Adrenal gland (tissue), 12 donors: ENCODE measurements around the gene SPPL2C. TPM values are rescaled to one million over a fixed set of nuclear protein-coding genes. Genes with fewer than 3 reads are reported as not detected.

ENCODE experiments used
- polyA plus RNA-seq, 3 donors: library from polyadenylated mRNA; stranded (reverse); fragments of 200-250 nt in 2 of 3; fragments of 350-450 nt in 1 of 3; fragmentation: Illumina TruSeq in 1 of 3; extraction: RNeasy Lipid Tissue Mini Kit (QIAGEN cat#74804) in 1 of 3; gene quantifications; one replicate each; pipeline ENCODE4 v1.2.3, GENCODE V29; 2013 to 2014
- total RNA-seq, 9 donors: library from RNA; depleted of rRNA in 4 of 9; stranded (reverse); fragments of >200 nt in 4 of 9; fragments of 120-200 nt in 1 of 9; fragmentation: NEBNext Ultra II Directional in 1 of 9; extraction: Animal tissue kit (Norgen Biotek cat#: 25700) in 1 of 9; gene quantifications; one replicate each; pipeline versions ENCODE4 v1.1.0 to v1.2.4, GENCODE V29; 2013 to 2023
- donor health status: healthy with polysubstance abuse.
- donor health status: Bipolar disorder and iron deficiency.
- donor health status: DM: yes; HTN: yes; CAD: no.
- donor health status: DM: no; HTN: no; CAD: no.
- donor health status: DM: no; HTN: no; CAD: no.
- donor health status: DM: yes; HTN: yes; CAD: no.

The SPPL2C gene
- total and polyA plus RNA-seq, 12 donors, result not detected

Other genes starting within 250 kb of the SPPL2C start
- under 1 TPM in 1 of 9 donors, not detected in 8; 0.27 TPM for gene CRHR1, start 60.6 kb upstream of the SPPL2C start, total RNA-seq
- gene CRHR1, start 60.6 kb upstream of the SPPL2C start, polyA plus RNA-seq, result not detected
- gene MAPT, start 49.7 kb downstream of the SPPL2C start, total RNA-seq, result 10 to 100 TPM in 1 of 9 donors, 1 to 10 TPM in 6, under 1 TPM in 2; 0.72 to 17.6 (median 3.0) TPM
- gene MAPT, start 49.7 kb downstream of the SPPL2C start, polyA plus RNA-seq, result 1 to 10 TPM; 2.2 to 6.0 (median 5.9) TPM
- not detected for gene STH, start 154.4 kb downstream of the SPPL2C start, total RNA-seq
- not detected for gene STH, start 154.4 kb downstream of the SPPL2C start, polyA plus RNA-seq